GM13977 (cell line): ENCODE results near the gene LAMA5.

Experiments
- DNase-seq: peaks from one replicate; pipeline ENCODE4 v3.0.0; 2012; ENCODE audit warnings: low spot score
- CTCF ChIP-seq: IDR thresholded peaks from 2 replicates; pipeline ENCODE4 v1.5.1; 2012; ENCODE audit warnings: mild to moderate bottlenecking, control low read depth; ENCODE audit not compliant: insufficient read depth; ENCODE audit errors: extremely low read depth, missing control alignments
- in situ Hi-C: fragments of 300-500 bp; cut with MboI; formaldehyde crosslinking; loops from one replicate; pipeline ENCODE4 v1.12.0; 2022; ENCODE audit warnings: low sequenced_read_pairs, low pct_unique_long_range_greater_than_20kb, mixed read lengths, inconsistent platforms; ENCODE audit not compliant: unreplicated experiment

Gene LAMA5

GRCh38 chr20:62353289-62354030 is 13.7 kb downstream of the LAMA5 start:
- no peak for TF ChIP-seq CTCF
- DNase-seq, result no peak
- in situ Hi-C loops, result no loop called here

DNA sequence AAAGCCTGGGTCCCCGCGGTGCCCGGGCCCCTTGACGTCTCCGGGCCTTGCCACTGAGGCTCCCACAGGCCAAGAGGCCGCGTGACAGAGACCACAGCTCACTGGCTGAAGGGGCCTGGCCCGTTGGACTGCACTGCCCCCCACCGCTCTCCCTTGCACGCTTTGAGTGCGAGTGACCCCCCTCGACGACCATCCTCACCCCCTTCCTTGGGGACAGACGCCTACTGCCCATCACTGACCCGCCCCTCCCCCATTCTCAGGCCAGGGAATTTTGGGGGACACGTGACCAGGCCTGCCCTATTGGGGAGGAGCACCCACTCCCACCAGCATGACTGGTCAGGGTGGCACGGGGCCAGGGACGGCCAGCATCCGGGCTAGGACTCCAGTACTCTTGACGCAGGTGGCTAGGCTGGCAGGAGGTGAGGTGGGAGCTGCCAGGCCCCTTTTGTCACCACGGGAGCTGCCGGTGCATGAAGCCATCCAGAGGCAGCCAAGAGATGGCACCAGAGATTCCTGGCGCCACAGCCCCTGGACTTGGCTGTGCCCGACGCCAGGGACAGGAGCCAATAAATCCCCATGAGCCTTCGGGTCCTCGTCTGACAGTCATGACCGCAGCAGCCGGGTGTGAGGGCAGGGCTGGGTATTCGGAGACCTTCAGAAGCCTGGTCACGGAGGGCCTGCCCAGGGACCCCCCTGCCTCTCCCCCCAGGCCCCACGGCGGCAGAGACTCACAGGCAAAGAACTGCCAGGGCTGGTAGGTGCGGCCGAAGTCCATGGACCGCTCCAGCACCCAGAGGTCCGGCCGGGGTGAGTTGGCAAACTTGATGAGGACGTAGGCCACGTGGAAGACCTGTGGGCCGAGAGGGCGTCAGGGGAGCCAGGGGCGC is 14.5 kb downstream of the LAMA5 start:
- DNase-seq, result no peak
- TF ChIP-seq CTCF, result no peak
- in situ Hi-C loops, result no loop called here

DNA sequence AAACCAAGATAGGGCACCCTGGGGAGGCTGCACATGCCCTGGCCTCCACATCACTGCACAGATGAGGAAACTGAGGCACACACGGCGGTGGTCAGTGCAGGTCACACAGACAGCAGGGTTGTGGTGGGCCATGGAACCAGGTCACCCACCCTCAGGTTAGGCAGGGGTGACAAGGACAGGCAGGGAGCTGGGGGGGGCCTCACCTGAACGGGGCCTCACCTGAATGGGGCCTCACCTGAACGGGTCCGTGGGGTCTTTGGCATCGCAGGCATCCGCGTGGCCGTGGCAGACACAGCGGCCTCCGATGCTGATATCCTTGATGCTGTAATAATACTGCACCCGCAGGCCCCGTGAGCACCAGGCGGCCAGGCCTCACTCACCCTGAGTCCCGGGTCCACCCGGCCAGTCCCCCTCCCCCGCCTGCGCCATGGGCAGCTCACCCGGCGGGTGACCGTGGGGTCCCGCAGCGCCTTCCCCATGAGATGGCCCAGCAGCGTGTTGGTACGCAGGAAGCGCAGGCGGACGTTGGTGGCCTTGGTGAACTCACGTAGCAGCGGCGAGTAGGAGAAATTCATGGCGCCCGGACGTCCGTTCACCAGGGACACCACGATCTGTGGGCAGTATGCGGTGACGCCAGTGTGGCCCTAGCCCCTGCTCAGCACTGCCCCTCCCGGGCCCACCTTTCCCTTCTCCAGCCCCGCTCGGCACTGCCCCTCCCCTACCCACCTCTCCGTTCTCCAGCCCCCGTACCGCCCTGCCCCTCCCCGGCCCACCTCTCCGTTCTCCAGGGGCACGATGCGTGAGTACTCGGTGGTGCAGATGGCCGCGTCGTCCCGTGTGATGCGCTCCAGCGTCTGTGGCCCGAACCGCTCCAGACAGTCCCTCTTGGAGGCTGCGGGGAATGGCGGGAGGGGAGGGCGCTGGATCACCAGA is 15.4 kb downstream of the LAMA5 start:
- no peak for TF ChIP-seq CTCF
- in situ Hi-C loops, result no loop called here
- DNase-seq, result no peak

DNA sequence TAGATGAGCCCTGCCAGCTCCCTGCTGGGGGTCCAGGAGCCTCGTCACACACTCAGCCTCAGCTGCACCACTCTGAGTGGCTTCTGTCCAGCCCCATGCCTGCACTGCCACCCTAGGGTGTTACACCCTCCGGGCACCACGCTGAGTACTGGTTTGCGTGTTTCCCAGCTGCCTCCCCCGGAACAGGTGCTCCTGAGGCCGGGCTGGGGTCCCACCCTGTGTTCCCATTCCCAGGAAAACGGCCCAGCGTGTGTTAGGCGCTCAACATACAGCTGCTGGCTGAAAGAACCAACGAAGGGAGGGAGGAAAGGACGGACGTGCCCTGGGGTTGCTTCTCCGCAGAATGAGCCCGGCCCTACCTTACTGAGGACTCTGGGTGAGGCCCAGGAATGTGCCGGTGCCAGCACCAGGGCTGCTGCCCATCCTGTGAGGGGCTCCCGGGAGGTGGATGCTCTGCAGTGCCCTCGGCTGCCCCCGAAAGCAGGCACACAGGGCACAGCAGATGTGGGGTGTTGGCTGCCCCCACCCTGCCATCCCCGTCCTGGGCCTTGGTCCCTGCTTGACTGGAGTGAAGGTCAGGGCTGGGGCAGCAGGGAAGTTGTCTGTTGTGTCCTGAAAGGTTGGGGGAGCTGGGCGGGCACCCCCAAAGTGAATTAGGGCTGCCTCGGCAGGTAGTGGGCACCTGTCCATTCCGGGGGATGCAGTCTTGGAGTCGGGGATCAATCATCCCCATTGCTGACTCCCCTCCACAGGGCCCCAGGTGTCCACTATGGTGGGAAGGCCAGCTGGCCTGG is 16.3 kb downstream of the LAMA5 start:
- in situ Hi-C loops, result no loop called here
- no peak for TF ChIP-seq CTCF
- DNase-seq, result no peak

GRCh38 chr20:62350098-62350628 is 16.9 kb downstream of the LAMA5 start:
- TF ChIP-seq CTCF, result no peak
- DNase-seq, result no peak
- in situ Hi-C loops, result no loop called here
